Peyer's patch (tissue), 4 donors: ENCODE measurements around the gene HTRA3.

Experiments
- CTCF ChIP-seq, 6 experiments: fragments of 450-650 bp in 4 of 6; fragments of 200-600 bp in 2 of 6; sonication (generic) in 1 of 6; IDR thresholded peaks; one replicate each; pipeline ENCODE4 v1.5.1; 2017 to 2019; ENCODE audit warnings: antibody characterized with exemption in 6 of 6, mild to moderate bottlenecking in 3 of 6, moderate library complexity in 1 of 6
- POLR2A ChIP-seq, 2 donors: fragments of 450-650 bp; IDR thresholded peaks; one replicate each; pipeline ENCODE4 v1.5.1; 2017; ENCODE audit warnings: antibody characterized with exemption in 2 of 2, mild to moderate bottlenecking in 2 of 2, moderate library complexity in 2 of 2

GRCh38 chr4:8264106-8264505, 5.4 kb upstream of the HTRA3 start:
- TF ChIP-seq CTCF (IDR thresholded peaks at IDR 0.05) (no peak), POLR2A (IDR thresholded peaks at IDR 0.05) (no peak)
